NCI-H748 (cell line): Measurements from ENCODE around the gene TMEM150C.

Experiments used
- DNase-seq: peaks from one replicate; lab custom pipeline; 2025; ENCODE audit not compliant: unreplicated experiment; lab: John Stamatoyannopoulos, UW

Gene TMEM150C

GRCh38 chr4:82519072-82519471, 42.7 kb downstream of the TMEM150C start:
- no peak for DNase-seq

GRCh38 chr4:82517043-82517442, 44.7 kb downstream of the TMEM150C start:
- no peak for DNase-seq

GRCh38 chr4:82515705-82516104, 46.1 kb downstream of the TMEM150C start:
- no peak for DNase-seq

GRCh38 chr4:82513382-82513781, 48.4 kb downstream of the TMEM150C start:
- DNase-seq = no peak

GRCh38 chr4:82510216-82510615, 51.6 kb downstream of the TMEM150C start:
- no peak for DNase-seq

- DNase-seq = peak; percentile 24
These were observed 52.9 kb downstream of the TMEM150C start for GRCh38 chr4:82508806-82509428.

- DNase-seq = no peak
These were observed 53.8 kb downstream of the TMEM150C start for GRCh38 chr4:82508011-82508410.

- peak; percentile 87 for DNase-seq
These were observed 60.7 kb downstream of the TMEM150C start for GRCh38 chr4:82501154-82501442.

- peak; percentile 97 for DNase-seq
These were observed 61.2 kb downstream of the TMEM150C start for GRCh38 chr4:82500435-82501153.

- peak; percentile 64 for DNase-seq
These were observed 61.9 kb downstream of the TMEM150C start for GRCh38 chr4:82499738-82500434.

GRCh38 chr4:82496349-82496748, 65.4 kb downstream of the TMEM150C start:
- DNase-seq = no peak

GRCh38 chr4:82495666-82496065, 66.1 kb downstream of the TMEM150C start:
- DNase-seq = no peak

GRCh38 chr4:82493721-82494425, 67.9 kb downstream of the TMEM150C start:
- no peak for DNase-seq

- peak; percentile 89 for DNase-seq
These were observed 70.4 kb downstream of the TMEM150C start for GRCh38 chr4:82491251-82491960.

GRCh38 chr4:82489987-82490386, 71.8 kb downstream of the TMEM150C start:
- no peak for DNase-seq

GRCh38 chr4:82489076-82489475, 72.7 kb downstream of the TMEM150C start:
- no peak for DNase-seq

- DNase-seq = no peak
These were observed 76.6 kb downstream of the TMEM150C start for GRCh38 chr4:82484996-82485783.

GRCh38 chr4:82482387-82482786, 79.4 kb downstream of the TMEM150C start:
- no peak for DNase-seq

GRCh38 chr4:82481506-82481840, 80.3 kb downstream of the TMEM150C start:
- no peak for DNase-seq

GRCh38 chr4:82480771-82481505, 80.8 kb downstream of the TMEM150C start:
- DNase-seq = no peak
